Activated T-cell treated with anti-CD3 and anti-CD28 coated beads for 4 hours (primary cell): ENCODE data around the gene ABCC1.
"Not testable (repeated sequence)": the region's sequence is repeated elsewhere in the genome, so short reads cannot be mapped to it uniquely, and the experiment has no call there.

ENCODE experiments used
- DNase-seq: peaks from one replicate; pipeline ENCODE4 v3.0.0-alpha.2; 2020

Gene ABCC1

DNA sequence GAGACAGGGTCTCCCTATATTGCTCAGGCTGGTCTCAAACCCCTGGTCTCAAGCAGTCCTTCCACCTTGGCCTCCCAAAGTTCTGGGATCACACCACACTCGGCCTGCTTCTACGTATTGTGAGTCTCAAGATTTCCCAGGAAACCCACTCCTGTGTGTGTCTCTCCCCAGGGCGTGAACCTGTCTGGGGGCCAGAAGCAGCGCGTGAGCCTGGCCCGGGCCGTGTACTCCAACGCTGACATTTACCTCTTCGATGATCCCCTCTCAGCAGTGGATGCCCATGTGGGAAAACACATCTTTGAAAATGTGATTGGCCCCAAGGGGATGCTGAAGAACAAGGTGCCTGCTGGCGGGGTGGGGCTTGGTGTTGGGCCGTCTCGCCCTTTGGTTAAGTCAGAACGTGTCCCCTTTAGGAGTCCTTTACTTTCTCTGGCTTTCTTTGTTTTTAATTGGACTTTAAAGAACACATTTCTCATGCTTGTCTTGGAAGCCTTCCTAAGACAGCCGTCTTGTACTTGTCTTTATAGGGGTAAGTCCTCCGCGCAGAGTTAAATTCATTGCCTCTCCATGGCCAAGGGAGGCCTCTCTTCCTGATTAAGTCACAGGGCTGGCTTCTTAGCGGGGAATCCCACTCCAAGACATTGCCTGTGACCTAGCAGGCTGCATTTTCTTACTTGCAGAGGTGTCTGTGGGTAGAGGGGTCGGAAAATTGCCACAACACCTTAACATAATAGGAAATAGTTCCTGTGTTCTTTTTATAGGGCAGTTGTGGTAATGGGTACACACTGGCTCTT, 137.4 kb downstream of the ABCC1 start:
- DNase-seq = no peak

DNA sequence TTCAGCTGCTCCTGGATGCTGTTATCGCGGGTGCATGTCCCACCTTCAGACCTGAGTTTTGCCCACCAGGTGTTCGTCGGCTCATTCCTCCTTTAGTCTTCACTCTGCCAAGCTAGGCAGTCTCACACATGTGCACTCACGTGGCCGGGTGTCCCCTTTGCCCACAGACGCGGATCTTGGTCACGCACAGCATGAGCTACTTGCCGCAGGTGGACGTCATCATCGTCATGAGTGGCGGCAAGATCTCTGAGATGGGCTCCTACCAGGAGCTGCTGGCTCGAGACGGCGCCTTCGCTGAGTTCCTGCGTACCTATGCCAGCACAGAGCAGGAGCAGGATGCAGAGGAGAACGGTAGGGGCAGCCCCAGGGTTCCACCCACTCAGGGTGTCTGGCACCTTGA, 140.8 kb downstream of the ABCC1 start:
- no peak for DNase-seq

DNA sequence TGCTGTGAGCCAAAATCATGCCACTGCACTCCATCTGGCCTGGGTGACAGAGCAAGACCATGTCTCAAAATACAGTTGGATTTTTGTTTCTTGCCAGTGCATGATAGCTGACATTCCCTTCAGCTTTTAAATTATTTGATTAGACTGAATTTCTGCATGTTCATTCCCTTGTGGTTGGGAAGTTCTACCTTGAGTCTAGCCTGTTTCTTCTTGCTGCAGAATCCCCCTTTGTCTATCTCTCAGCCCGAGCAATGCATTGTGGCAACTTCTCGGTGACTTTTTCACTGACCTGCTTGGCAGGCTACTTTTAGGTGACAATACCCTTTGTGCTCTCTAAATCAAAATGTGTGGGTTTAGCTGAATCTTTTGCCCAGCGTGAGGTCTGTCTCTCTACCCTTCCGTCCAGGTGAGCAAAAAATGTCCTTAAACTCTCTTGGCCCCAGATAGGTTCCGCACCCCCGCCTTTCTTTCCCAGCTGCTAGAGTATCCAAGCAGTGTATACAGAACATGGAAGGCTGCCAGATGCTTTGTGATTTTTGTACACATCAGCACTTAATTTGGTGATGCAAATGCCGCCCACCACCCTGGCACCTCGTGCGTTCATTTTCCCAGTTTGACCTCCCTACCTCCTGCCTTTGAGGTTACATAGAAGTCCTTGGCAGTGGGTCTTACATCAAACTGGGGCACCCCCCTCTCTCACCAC, 143.7 kb downstream of the ABCC1 start:
- no peak for DNase-seq

DNA sequence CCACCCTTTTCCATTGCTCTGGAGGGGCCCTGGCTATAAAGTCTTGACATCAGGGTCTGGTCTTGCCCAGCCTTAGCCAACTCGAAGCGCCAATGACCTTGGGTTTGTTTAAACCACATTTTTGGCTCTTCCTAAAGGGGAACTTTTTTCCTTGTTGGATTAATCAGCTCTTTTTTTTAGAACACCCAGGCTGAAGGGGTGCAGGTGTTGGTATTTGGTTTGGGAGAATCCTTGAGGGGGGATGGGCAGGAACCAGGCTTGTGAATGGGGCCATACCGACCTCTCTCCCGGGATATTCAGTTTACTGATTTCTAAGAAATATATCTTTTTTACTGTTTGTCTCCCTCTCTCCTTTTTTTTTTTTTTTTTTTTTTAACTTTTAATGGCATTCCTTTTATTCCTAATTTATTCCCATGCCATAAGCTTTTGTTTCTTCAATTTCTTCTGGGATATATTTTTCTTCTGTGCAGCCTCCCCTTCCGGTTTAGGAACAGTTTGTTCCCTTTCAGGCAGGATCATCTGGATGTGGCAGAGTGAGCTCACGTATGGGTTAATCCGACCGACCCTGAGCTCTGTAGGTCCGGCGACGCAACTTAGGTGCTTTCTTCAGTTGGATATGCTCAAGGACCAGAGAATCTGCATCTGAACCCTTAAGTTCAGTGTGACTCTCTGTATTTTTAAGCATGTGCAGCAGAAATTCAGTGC, 144.4 kb downstream of the ABCC1 start:
- DNase-seq = no peak

DNA sequence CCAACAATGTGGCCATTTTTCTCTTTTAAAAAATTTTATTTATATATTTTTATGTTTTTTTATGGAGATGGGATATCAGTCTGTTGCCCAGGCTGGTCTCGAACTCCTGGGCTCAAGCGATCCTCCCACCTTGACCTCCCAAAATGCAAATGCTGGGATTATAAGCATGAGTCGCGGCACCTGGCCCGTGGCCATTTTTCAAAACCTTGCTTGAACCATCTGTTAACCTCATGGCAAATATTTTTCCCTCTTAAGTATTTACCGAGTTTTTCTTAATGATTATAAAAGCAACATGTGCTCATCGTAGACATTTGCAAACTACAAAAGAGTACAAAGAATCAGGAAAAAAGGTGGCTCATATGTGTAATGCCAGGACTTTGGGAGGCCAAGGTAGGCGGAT, 146.2 kb downstream of the ABCC1 start:
- DNase-seq = no peak

DNA sequence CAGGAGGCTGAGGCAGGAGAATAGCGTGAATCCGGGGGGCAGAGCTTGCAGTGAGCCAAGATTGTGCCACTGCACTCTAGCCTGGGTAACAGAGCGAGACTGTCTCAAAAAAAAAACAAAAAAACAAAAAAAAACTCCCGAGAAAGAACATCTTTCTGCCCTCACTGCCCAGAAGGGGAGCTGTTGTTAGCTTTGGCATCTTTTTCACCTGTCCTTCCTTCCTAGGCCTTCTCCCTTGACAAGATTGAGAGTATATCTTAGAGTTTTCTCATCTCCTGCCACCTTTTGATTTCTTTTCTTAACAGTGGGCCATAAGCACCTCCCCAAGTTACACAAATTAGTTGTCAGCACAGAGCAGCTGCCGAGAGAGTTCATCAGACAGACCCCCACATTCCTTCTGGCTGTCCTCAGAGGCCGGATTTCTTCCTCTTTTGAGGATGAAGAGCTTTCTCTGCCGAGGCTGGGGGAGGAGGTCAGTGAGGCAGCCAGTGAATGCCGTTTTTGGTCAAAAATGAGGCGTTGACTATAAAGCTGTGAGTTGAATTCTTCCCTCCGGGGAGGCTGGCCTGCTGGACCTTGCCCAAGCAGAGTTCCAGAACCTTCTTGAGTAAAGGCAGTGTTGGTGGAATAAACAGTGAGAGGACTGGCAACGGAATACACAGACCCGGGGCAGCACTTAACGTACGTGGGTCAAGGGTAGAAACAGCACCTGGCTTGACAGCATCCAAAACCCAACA, 146.9 kb downstream of the ABCC1 start:
- DNase-seq = no peak

DNA sequence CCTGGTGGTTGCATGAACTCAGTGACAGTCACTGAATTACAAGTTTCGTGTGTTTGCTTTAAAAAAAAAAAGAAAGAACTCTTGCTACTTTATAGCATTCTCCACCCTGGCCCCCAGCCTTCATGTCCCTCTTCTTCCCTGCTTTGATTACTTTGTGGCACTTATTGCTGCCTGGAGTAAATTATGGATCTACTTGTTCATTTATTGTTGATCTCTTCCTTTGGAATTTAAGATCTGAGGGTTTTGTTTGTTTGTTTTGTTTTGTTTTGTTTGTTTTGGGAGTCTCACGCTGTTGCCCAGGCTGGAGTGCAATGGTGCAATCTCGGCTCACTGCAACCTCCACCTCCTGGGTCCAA, 147.4 kb downstream of the ABCC1 start:
- DNase-seq = no peak

DNA sequence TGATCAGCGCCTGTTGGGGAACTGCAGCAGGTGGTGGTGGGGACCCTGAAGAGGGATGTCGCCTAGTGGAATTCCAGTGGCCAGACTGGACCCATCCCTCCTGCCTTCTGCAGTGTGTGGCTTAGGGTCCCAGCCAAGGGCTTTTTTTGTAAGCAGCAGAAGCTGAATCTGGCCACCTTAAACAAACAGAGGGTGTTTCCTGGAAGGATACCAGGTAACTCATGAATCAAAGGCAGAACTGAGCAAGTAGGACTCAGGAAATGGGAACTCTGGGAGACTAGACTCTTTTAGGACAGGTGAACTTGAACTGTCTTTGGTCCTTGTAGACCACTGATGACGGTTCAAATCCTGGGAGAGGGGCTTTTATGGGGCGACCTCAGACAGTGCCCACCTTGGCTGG, 149.9 kb downstream of the ABCC1 start:
- no peak for DNase-seq

DNA sequence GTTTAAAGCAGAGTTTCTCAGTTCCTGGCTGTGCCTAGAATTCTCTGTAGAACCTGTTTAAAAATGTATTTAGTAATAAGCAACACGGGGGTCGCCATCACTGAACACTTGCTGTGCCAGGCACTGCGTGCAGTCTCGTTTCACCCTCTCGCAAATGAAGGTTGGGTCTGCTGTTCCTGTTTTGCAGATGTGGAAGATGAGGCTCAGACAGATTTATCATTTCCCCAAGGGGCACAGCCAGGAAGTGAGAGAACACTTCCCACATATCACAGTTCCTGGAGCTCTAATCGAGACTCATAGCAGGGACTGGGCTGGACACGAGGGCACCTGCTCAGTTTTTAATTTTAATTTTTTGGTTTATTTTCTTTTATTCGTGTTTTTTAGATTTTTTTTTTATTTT, 151.2 kb downstream of the ABCC1 start:
- no peak for DNase-seq

DNA sequence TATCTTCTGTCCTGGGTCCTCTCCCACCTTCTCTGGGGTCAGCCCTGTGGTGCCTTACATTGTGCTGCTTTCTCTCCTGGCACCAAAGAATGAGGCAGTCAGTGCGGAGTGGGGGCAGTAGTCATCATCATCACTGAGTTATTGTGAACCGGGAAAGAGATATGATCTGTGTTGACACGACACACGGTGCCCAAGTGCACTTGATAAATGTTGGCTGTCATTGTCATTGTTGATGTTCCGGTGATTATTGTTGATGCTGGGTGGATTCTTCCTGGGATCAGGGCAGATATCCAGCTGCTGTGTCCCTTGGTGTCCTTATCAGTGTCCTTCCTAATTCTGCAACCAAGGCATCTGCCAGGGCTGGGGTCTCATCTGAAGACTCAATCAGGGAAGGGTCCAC, 152.2 kb downstream of the ABCC1 start:
- no peak for DNase-seq

DNA sequence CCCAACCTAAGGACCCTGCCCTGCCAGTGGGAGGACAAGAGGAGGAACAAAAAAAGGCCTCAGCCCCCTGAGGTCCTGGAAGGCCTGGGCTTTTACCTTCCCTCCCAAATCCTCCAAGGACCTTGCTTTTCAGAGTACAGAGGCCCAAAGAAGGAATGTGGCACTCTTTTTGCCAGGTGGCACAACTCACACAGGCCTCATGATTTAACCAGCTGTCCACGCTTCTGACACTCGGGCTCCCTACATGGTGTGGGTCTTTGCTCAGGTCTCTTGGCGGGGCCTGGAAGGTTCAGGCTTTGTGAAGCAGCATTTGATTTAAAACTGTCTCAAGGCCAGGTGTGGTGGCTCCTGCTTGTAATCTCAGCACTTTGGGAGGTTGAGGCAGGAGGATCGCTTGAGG, 153.3 kb downstream of the ABCC1 start:
- no peak for DNase-seq

DNA sequence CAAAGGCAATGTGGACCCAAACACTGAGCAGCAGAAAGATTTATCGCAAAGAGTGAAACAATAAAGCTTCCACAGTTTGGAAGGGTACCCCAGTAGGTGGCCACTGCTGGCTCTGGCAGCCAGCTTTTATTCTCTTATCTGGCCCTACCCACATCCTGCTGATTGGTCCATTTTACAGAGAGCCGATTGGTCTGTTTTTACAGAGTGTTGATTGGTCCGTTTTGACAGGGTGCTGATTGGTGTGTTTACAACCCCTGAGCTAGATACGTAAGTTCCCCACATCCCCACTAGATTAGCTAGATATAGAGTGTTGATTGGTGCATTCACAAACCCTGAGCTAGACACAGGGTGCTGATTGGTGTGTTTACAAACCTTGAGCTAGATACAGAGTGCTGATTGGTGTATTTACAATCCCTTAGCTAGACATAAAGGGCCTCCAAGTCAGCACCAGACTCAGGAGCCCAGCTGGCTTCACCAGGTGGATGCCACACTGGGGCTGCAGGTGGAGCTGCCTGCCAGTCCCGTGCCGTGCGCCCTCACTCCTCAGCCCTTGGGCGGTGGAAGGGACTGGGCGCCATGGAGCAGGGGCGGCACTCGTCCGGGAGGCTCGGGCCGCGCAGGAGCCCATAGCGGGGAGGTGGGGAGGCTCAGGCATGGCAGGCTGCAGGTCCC, 154.9 kb downstream of the ABCC1 start:
- DNase-seq = not testable (repeated sequence)

DNA sequence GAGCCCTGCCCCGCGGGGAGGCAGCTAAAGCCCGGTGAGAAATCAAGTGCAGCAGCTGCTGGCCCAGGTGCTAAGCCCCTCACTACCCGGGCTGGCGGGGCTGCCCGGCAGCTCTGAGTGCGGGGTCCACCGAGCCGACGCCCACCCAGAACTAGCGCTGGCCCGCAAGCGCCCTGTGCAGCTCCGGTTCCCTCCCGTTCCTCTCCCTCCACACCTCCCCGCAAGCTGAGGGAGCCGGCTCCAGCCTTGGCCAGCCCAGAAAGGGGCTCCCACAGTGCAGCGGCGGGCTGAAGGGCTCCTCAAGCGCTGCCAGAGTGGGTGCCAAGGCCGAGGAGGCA, 155.4 kb downstream of the ABCC1 start:
- DNase-seq = not testable (repeated sequence)

DNA sequence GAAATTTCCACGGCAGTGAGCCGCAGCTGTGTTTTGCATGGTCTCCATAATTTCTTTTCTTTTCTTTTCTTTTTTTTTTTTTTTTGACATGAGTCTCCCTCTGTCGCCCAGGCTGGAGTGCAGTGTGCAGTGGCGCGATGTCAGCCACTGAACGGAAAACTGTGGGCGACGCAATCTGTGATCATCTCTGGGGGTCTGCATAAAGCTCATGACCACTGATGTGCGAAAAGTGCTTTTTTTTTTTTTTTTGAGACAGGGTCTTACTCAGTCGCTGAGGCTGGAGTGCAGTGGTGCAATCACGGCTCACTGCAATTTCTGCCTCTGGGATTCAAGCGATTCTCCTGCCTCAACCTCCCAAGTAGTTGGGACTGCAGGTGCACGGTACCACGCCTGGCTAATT, 156.2 kb downstream of the ABCC1 start:
- DNase-seq = no peak

DNA sequence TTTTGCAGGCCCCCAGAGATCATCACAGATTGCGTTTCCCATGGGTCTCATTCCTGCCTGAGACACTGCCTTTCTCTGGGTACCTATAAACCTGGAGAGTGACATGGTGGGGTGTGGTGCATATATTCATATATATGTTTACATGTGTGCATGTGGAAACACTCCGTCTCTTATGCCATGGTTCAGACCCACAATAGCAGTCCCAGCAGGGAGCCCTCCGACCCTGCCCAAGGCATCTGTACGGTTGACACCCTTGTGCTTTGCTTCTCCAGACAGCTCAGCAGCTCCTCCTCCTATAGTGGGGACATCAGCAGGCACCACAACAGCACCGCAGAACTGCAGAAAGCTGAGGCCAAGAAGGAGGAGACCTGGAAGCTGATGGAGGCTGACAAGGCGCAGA, 157.1 kb downstream of the ABCC1 start:
- DNase-seq = no peak

DNA sequence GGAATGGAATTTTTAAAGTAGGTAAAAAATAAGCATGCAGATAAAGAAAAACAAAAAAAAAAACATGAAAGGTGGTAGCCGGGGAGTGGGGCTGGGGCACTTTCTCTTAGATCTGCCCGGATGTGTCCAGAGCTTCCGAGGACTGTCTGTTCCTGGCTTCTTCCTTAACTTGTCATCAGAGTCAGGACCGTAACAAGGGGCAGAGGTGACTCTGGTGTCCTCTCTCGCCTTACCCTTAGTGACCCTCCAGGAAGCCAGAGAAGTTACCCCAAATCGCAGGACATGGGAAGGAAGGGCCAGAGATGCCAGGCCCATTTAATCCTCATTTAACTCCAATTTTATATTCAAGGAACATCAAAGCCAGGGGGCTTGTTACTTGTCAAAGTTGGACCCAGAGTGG, 158.4 kb downstream of the ABCC1 start:
- no peak for DNase-seq

DNA sequence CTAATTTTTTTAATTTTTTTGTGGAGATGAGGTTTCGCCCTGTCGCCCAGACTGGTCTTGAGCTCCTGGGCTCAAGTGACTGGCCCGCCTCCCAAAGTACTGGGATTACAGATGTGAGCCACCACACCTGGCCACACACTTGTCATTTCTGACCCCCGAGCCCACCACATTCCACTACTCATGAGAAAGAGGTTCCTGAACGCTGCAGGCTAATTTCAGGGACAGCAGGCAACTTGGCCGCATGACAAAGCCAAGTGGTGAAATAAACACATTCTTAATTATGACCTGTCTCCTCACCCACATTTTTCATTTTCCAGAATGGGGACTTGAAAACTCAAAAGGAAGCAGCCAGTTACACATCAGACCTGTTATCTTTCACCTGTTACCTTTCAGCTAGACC, 159.3 kb downstream of the ABCC1 start:
- DNase-seq = no peak

DNA sequence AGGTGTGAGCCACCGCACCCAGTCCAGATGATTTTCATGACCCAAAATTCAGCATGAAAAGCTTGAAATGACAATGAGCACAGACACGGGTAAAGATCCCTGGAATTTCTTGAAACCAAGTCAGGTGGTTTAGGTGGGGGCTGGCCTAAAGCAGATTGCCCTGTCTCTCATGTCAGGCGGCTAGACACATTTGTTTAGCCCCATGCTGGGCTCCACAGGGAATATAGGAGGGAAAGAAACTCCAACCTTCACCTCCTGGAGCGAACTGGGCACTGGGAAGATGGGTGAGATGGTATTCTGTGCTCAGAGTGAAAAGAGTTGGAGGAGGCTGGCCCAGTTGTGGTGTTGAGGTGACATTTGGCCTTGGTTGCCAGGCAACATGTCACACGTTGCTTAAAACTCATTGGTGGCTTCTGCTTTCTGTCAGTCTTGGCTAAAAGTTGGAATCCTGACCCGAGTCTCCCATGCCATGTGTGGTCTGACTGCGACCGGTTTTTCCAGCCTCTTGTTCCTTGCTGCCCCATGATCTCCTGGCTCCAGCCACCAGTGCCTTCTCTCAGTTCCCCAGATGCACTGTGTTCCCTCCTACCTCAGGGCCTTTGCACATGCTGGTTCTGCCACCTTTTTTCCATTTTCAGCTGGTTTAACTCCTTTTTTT, 160.2 kb downstream of the ABCC1 start:
- DNase-seq = no peak

DNA sequence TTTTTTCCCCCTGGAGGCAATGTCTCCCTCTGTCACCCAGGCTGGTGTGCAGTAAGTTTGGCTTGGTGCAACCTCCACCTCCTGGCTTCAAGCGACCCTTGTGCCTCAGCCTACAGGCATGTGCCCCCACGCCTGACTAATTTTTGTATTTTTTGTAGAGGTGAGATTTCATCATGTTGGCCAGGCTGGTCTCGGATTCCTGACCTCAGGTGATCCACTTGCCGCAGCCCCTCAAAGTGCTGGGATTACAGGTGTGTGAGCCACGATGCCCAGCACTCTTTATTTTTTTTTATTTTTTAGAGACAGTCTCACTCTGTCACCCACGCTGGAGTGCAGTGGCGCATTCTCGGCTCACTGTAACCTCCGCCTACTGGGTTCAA, 160.7 kb downstream of the ABCC1 start:
- DNase-seq = no peak

DNA sequence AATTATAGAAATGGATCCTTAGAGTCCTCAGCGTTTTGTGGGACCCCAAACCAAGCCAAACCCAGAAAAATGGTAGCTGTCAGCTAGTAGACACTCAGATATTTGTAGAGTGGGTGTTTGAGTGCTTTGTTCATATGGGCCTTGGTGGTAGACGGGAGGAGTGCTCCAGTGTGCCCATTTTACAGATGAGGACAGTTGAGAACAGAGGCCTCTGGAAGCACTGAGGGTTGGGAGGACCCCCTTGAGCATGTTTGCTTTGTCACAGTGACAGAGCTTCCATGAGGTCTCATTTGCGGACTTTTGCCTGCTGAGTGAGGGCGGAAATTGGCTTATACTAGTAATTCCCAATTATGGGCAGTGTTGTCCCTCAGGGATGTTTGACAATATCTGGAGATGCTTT, 162.2 kb downstream of the ABCC1 start:
- DNase-seq = no peak

DNA sequence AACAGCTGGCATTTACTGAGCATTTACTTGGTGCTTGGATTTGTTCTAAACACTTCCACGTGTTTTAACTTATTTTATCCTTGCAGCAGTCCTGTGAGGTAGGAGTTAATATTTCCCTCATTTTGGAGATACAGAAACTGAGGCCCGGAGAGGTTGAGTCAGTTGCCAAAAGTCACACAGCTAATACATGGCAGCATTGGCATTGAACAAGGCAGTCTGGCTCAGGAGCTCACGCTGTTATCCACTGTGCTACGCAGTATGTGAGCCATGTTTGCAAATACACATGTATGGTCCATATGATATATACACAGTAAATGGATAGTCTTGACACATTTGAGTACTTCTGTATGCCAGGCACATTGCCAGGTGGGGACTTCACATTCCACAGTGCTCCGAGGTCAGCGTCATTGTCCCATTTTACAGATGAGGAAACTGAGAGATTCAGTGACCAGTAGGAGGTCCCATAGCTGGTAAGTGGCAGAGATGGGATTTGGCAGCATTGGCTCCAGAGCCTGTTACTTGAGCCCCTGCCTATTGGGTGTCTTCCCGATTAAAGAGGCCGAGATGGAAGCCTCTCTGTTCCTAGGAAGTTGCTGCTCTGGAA, 163.1 kb downstream of the ABCC1 start:
- no peak for DNase-seq

DNA sequence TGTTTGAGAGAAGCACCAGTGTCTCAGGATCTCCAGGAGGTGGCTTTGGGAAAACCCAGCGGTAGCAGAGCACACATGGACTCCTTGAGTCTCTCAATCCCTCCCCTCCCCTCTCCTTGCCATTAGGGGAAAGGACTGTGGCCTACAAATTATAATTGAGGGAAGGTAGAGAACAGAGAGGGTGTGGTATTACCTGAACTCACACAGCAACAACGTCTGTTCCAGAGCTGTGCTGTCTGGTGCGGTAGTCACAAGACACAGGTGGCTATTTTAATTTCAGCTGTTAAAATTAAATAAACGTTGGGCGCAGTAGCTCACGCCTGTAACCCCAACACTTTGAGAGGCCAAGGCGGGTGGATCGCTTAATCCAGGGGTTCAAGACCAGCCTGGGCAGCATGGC, 163.7 kb downstream of the ABCC1 start:
- DNase-seq = no peak
